Mammary epithelial cell (primary cell): ENCODE measurements around the gene SYT17.

Experiments
- EZH2 ChIP-seq: IDR thresholded peaks from 2 replicates; pipeline ENCODE4 v1.6.1; 2012; ENCODE audit warnings: low read length, inconsistent platforms, borderline replicate concordance
- TF ChIP-seq, protein P1 (sequence below), 2 donors: IDR thresholded peaks in 1 of 2; conservative IDR thresholded peaks in 1 of 2; 2 replicates each; pipeline ENCODE4 v1.5.1; 2011 to 2012; ENCODE audit warnings: inconsistent platforms in 2 of 2, low read length in 2 of 2, mild to moderate bottlenecking in 2 of 2, control low read depth in 1 of 2, low read depth in 1 of 2; ENCODE audit not compliant: insufficient read depth in 1 of 2; ENCODE audit errors: extremely low read depth in 1 of 2

DNA sequence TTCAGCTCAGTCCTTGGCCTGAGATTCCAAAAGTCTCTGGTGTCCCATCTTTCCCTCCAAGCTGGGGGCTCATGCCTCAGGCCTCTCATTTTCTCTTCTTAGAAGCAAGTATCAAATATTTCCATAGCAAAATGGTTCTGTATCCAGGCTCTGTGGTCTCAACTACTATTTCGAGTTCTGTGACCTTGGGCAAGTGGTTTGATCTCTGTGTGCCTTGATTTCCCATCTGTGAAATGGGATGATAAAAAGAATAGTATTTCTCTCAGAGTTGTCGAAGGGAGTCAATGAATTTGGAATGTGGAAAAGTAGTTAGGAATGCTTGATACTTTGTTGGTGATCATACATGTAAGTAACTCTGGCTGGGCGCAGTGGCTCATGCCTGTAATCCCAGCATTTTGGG lies 6.4 kb downstream of the SYT17 start:
- TF ChIP-seq, protein P1, sequence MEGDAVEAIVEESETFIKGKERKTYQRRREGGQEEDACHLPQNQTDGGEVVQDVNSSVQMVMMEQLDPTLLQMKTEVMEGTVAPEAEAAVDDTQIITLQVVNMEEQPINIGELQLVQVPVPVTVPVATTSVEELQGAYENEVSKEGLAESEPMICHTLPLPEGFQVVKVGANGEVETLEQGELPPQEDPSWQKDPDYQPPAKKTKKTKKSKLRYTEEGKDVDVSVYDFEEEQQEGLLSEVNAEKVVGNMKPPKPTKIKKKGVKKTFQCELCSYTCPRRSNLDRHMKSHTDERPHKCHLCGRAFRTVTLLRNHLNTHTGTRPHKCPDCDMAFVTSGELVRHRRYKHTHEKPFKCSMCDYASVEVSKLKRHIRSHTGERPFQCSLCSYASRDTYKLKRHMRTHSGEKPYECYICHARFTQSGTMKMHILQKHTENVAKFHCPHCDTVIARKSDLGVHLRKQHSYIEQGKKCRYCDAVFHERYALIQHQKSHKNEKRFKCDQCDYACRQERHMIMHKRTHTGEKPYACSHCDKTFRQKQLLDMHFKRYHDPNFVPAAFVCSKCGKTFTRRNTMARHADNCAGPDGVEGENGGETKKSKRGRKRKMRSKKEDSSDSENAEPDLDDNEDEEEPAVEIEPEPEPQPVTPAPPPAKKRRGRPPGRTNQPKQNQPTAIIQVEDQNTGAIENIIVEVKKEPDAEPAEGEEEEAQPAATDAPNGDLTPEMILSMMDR (conservative IDR thresholded peaks at IDR 0.05 in 1 of 2, IDR thresholded peaks at IDR 0.05 in 1 of 2; ENCODE audit: extremely low read depth in 1 of 2, insufficient read depth in 1 of 2, low read depth in 1 of 2, low read length in 2 of 2) = no peak
- no peak for TF ChIP-seq EZH2
